ENCODE data around the gene LARP1. TPM values are rescaled to one million over a fixed set of nuclear protein-coding genes. Genes with fewer than 3 reads are reported as not detected.

LARP1 gene
- total RNA-seq, 4 donors from 2014 or later = 79.7 to 128 (median 101) TPM

- TF ChIP-seq EP300 (IDR thresholded peaks at IDR 0.05) (no peak), CTCF (IDR thresholded peaks at IDR 0.05) (no peak)
- Histone ChIP-seq H3K27me3 (no peaks in the 10 kb centered on the region), H3K9me3 (no peaks in the 10 kb centered on the region), H3K36me3 (no peaks in the 10 kb centered on the region), H3K4me1 (peaks cover 4 to 14% (median 13%) of the 10 kb centered on the region in 4 donors), H3K27ac (replicated peaks in 1 of 4) (no peak overlapping the region), H3K4me3 (no peak overlapping the region)
- WGBS = 92% methylated on average over 5 of the region's 5 CpGs
- intact Hi-C loops (cut with DNase I) = no loop called here
- no peak for DNase-seq (ENCODE audit: extremely low spot score)
Measured at GRCh38 chr5:154708846-154709245, 46.3 kb upstream of the LARP1 start.

GRCh38 chr5:154709368-154710305 is 45.5 kb upstream of the LARP1 start:
- H3K27ac ChIP-seq (replicated peaks in 1 of 4) = no peak overlapping the region
- no peaks in the 10 kb centered on the region for H3K36me3 ChIP-seq
- intact Hi-C loops (cut with DNase I) = no loop called here
- no peaks in the 10 kb centered on the region for H3K27me3 ChIP-seq
- DNase-seq (ENCODE audit: extremely low spot score) = no peak
- H3K4me3 ChIP-seq = no peak overlapping the region
- H3K4me1 ChIP-seq = peaks cover 4 to 22% (median 19%) of the 10 kb centered on the region in 4 donors
- WGBS = 85% methylated on average over 15 of the region's 15 CpGs
- H3K9me3 ChIP-seq = no peaks in the 10 kb centered on the region
- TF ChIP-seq CTCF (IDR thresholded peaks at IDR 0.05) (no peak), POLR2AphosphoS5 (IDR thresholded peaks at IDR 0.05) (no peak), POLR2A (IDR thresholded peaks at IDR 0.05; ENCODE audit: low read depth) (no peak), EP300 (IDR thresholded peaks at IDR 0.05) (no peak)

GRCh38 chr5:154712518-154713437 is 42.4 kb upstream of the LARP1 start:
- Histone ChIP-seq H3K27ac (replicated peaks in 1 of 4) (no peak overlapping the region), H3K9me3 (no peaks in the 10 kb centered on the region), H3K36me3 (no peaks in the 10 kb centered on the region), H3K4me1 (peaks cover 4 to 24% (median 20%) of the 10 kb centered on the region in 4 donors), H3K27me3 (no peaks in the 10 kb centered on the region), H3K4me3 (no peak overlapping the region)
- 87% methylated on average over 7 of the region's 13 CpGs for WGBS
- no peak for DNase-seq (ENCODE audit: extremely low spot score)
- intact Hi-C loops (cut with DNase I) = no loop called here
- no peak for TF ChIP-seq POLR2A (IDR thresholded peaks at IDR 0.05; ENCODE audit: low read depth)
- no peak for TF ChIP-seq POLR2AphosphoS5 (IDR thresholded peaks at IDR 0.05)
- no peak for TF ChIP-seq EP300 (IDR thresholded peaks at IDR 0.05)
- no peak for TF ChIP-seq CTCF (IDR thresholded peaks at IDR 0.05)

- H3K27me3 ChIP-seq = no peaks in the 10 kb centered on the region
- H3K27ac ChIP-seq (replicated peaks in 1 of 4) = peak overlapping the region in 1 of 4 donors; percentile 20
- H3K9me3 ChIP-seq = no peaks in the 10 kb centered on the region
- H3K4me1 ChIP-seq = peaks cover 4 to 24% (median 20%) of the 10 kb centered on the region in 4 donors
- no peaks in the 10 kb centered on the region for H3K36me3 ChIP-seq
- DNase-seq (ENCODE audit: extremely low spot score) = no peak
- intact Hi-C loops (cut with DNase I) = no loop called here
- H3K4me3 ChIP-seq = no peak overlapping the region
- TF ChIP-seq CTCF (IDR thresholded peaks at IDR 0.05) = no peak
- TF ChIP-seq POLR2AphosphoS5 (IDR thresholded peaks at IDR 0.05) = no peak
- no peak for TF ChIP-seq POLR2A (IDR thresholded peaks at IDR 0.05; ENCODE audit: low read depth)
- no peak for TF ChIP-seq EP300 (IDR thresholded peaks at IDR 0.05)
- WGBS = 73% methylated on average over 1 of the region's 2 CpGs
Measured at GRCh38 chr5:154713615-154714125, 41.5 kb upstream of the LARP1 start.

Data from esophagus muscularis mucosa (tissue), 4 donors.